GM12801 (cell line): Measurements from ENCODE around the gene PUSL1.

ENCODE experiments used
- CTCF ChIP-seq: IDR thresholded peaks from one replicate; pipeline ENCODE4 v1.5.1; 2011; ENCODE audit warnings: control low read depth; ENCODE audit not compliant: insufficient read length; ENCODE audit errors: extremely low read depth

PUSL1 gene

DNA sequence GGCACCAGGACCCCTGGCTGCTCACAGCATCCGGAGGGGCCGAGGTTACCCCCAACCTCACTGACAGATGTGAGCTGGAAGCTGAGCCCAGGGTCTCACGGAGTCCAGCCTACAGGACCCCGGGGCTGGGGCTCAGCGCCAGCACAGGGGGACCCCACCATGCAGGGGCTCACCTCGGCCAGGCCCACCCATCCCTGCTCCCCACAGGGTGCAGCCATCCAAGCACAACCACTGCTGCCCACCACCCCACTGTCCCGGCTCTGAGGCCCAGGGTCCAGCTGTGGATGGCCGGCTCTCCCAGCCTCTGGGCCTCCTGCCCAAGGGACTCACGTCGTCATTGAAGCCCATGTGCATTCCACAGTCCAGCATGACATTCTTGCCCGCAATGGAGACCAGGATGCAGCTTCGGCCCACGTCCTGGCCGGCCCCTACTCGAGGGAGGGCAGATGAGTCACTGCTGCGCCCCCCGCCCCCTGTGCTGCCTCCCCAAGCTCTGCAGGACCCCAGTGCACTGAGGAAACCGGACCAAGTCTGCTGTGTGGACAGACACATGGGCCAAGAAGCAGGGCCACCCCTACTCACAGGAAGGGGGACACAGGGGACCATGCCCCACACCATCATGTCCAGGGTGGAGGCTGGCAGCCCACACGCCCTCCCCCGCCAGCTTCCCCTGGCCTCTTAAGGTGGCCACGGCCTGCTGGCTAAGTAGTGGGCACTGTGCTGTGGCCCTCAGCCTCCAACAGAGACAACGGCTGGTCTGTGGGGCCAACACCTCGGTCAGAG is 12.5 kb downstream of the PUSL1 start:
- no peak for TF ChIP-seq CTCF

DNA sequence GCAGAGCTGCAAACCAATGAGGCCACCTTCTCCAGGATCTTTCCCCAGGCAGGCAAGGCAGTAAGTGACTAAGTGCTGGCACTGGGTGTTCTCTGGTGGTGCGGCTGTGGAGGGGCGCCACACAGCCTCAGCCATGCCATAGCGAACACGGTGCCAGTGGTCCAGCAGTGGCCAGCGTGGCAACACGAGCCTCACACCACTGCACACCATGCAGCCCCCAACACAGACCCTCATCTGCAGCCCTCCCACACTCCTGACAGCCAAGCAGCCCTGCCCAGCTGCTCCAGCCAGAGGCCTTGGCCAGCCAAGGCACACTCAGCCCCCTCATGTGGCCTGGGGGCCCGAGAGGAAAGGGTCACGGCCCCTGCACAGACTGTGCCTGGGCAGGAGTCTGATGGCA is 13.1 kb downstream of the PUSL1 start:
- no peak for TF ChIP-seq CTCF

DNA sequence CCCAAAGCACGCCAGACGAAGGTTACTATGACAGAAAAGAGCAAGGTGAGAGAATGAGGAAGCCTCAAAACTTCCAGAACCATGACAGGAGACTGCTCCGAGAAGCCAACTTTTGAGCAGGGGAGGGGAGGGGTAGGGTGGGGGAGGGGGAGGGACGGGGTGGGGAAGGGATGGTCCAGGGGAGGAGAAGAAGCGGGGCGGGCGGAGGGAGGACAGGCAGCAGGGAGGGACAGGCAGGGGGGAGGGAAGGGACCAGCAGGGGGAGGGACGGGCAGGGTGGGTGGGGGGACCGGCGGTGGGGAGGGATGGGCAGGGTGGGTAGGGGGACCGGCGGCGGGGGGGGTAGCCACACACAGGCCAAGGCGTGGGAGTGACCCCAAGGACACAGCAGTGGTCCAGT is 14.0 kb downstream of the PUSL1 start:
- no peak for TF ChIP-seq CTCF

DNA sequence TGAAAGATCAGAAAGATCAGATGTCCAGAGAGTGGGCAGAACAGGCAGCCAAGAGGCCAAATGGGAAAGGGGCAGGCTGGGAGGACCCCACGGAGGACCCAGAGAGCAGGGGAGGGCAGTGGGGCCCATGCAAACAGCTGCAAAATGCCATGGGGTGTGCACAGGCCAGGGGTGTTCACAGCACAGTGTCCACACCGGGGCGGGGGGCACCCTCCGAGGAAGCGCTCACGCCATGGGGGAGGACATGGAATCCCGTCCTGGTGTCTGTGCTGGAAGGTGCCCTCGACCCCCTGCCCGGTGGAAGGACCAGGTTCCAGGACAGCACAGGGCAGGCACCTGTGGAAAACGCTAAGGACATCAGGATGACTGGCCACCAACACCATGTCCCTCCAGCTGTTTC is 14.6 kb downstream of the PUSL1 start:
- no peak for TF ChIP-seq CTCF

DNA sequence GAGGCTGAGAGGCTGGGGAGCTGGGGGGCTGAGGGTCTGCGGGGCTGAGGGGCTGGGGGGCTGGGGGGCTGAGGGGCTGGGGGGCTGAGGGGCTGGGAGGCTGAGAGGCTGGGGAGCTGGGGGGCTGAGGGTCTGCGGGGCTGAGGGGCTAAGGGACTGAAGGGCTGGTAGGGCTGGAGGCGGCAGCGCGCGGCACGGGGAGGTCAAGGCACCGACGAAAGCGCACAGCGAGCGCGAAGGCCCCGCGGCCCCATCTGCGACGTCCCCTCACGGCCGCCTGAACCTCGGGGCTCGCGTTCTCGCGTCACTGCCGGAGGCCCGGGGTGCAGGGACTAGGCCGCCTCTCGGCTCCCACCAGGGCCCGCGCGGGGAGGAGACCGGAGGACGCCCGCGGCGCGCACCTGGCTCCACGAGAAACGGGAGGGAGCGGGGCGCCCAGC is 15.7 kb downstream of the PUSL1 start:
- TF ChIP-seq CTCF, result no peak

DNA sequence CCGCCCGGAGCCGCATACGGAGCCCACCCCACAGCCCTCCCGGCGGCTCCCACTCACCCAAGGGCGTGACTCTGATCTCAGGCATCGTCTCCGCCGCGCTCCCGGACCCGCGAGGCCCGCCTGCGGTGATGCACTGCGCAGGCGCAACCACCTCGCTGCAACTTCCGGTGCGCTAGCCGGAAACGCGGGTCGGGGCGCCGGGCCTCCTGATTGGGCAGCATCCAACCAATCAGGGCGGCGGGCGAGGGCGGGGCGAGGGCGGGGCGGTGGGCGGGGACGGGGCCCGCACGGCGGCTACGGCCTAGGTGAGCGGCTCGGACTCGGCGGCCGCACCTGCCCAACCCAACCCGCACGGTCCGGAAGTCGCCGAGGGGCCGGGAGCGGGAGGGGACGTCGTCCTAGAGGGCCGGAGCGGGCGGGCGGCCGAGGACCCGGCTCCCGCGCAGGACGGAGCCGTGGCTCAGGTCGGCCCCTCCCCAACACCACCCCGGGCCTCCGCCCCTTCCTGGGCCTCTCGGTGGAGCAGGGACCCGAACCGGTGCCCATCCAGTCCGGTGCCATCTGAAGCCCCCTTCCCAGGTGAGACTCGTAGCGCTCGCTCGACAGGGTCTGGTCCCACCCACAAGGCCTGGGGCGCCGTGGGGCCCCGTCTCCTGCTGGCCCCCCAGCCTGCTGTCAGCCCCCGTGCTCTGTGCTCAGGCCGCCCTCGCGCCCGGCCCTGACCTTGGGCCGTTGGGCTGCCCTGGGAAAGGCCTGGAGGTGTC is 16.3 kb downstream of the PUSL1 start, which contains the start of the genes CPTP and INTS11:
TSS of gene CPTP (plus strand) at position 279 of the 764 bp plus-strand sequence. CDS start 2,109 bp downstream, outside the sequence.
TSS of gene INTS11 (minus strand) at position 137 of the 764 bp plus-strand sequence. CDS start at position 85, 52 bp downstream.
- TF ChIP-seq CTCF, result no peak

GRCh38 chr1:1325288-1326074 is 17.1 kb downstream of the PUSL1 start:
- TF ChIP-seq CTCF, result no peak
